GM12892 (cell line): ENCODE data around the gene PROM1.

ENCODE experiments used
- DNase-seq: peaks from one replicate; pipeline ENCODE4 v3.0.0; 2011; ENCODE audit not compliant: insufficient read length
- FAIRE-seq: peaks from 2 replicates; lab custom pipeline; 2011; peaks lifted over from hg19 to GRCh38; lab: Jason Lieb, UNC
- POLR2A ChIP-seq: IDR thresholded peaks from 2 replicates; pipeline ENCODE4 v1.6.1; 2011; ENCODE audit warnings: low read depth, low read length, control low read depth
- POLR2AphosphoS5 ChIP-seq: IDR thresholded peaks from 2 replicates; pipeline ENCODE4 v1.6.1; 2011; ENCODE audit warnings: low read depth, low read length, control low read depth
- TAF1 ChIP-seq: IDR thresholded peaks from 2 replicates; pipeline ENCODE4 v1.6.1; 2011; ENCODE audit warnings: low read depth, mild to moderate bottlenecking, control low read depth, low read length, borderline replicate concordance

The PROM1 gene

GRCh38 chr4:15925830-15926229 lies 158.0 kb downstream of the PROM1 start:
- no peak for FAIRE-seq
- DNase-seq = no peak
- TF ChIP-seq POLR2A (no peak), TAF1 (no peak), POLR2AphosphoS5 (no peak)

GRCh38 chr4:15921592-15921932 lies 162.3 kb downstream of the PROM1 start:
- TF ChIP-seq POLR2AphosphoS5 (no peak), POLR2A (no peak), TAF1 (no peak)
- FAIRE-seq = no peak
- no peak for DNase-seq

GRCh38 chr4:15920723-15921591 lies 162.9 kb downstream of the PROM1 start:
- no peak for DNase-seq
- TF ChIP-seq TAF1 (no peak), POLR2A (no peak), POLR2AphosphoS5 (no peak)
- no peak for FAIRE-seq

- no peak for FAIRE-seq
- no peak for TF ChIP-seq POLR2AphosphoS5
- TF ChIP-seq TAF1 = no peak
- DNase-seq = no peak
These were observed 165.2 kb downstream of the PROM1 start for GRCh38 chr4:15918484-15919129.
